HG03039 (cell line): Measurements from ENCODE around the gene CRYAB.

Source experiments
- ATAC-seq: cut with Tn5 transposase; IDR thresholded peaks from one replicate; pipeline ENCODE4 v1.9.1; 2021; ENCODE audit warnings: mild to moderate bottlenecking, moderate library complexity; ENCODE audit not compliant: unreplicated experiment

The CRYAB gene

GRCh38 chr11:111911563-111912401 is at the start of gene CRYAB:
CRYAB (minus strand) TSS chr11:111911770; CDS start chr11:111911724, 46 bp downstream.
- ATAC-seq: no peak

GRCh38 chr11:111960916-111961315 is 49.3 kb upstream of the CRYAB start:
- no peak for ATAC-seq

- no peak for ATAC-seq
These were observed 46.3 kb upstream of the CRYAB start for GRCh38 chr11:111957663-111958444.

- no peak for ATAC-seq
These were observed 42.6 kb upstream of the CRYAB start for GRCh38 chr11:111954154-111954553.

GRCh38 chr11:111951565-111951964 is 40.0 kb upstream of the CRYAB start:
- ATAC-seq: no peak

GRCh38 chr11:111949519-111950426 is 38.2 kb upstream of the CRYAB start:
- no peak for ATAC-seq

GRCh38 chr11:111947143-111947542 is 35.6 kb upstream of the CRYAB start:
- ATAC-seq: no peak

GRCh38 chr11:111946499-111946898 is 34.9 kb upstream of the CRYAB start:
- ATAC-seq: no peak

- no peak for ATAC-seq
These were observed 33.6 kb upstream of the CRYAB start for GRCh38 chr11:111945198-111945597.

- no peak for ATAC-seq
These were observed 33.1 kb upstream of the CRYAB start for GRCh38 chr11:111944651-111945051.

- ATAC-seq: no peak
These were observed 32.6 kb upstream of the CRYAB start for GRCh38 chr11:111944139-111944538.

- ATAC-seq: no peak
These were observed 31.3 kb upstream of the CRYAB start for GRCh38 chr11:111942829-111943228.

GRCh38 chr11:111941963-111942362 is 30.4 kb upstream of the CRYAB start:
- ATAC-seq: no peak

GRCh38 chr11:111939836-111940604 is 28.4 kb upstream of the CRYAB start:
- no peak for ATAC-seq

- ATAC-seq: peak; percentile 88
These were observed 27.2 kb upstream of the CRYAB start for GRCh38 chr11:111938687-111939160.

- no peak for ATAC-seq
These were observed 26.3 kb upstream of the CRYAB start for GRCh38 chr11:111937844-111938243.

- ATAC-seq: no peak
These were observed 25.8 kb upstream of the CRYAB start for GRCh38 chr11:111937461-111937769.

- ATAC-seq: no peak
These were observed 24.5 kb upstream of the CRYAB start for GRCh38 chr11:111936040-111936540.

- ATAC-seq: no peak
These were observed 23.9 kb upstream of the CRYAB start for GRCh38 chr11:111935317-111936039.
